Cerebellar cortex (tissue), 1 donor: Measurements from ENCODE around the gene CEP89.
"Not testable (repeated sequence)": the region's sequence is repeated elsewhere in the genome, so short reads cannot be mapped to it uniquely, and the experiment has no call there.

ENCODE experiments used
- DNase-seq: peaks from one replicate; pipeline ENCODE4 v3.0.0-alpha.2; 2015; ENCODE audit warnings: low spot score

CEP89 gene

GRCh38 chr19:32891609-32892008 lies 80.1 kb downstream of the CEP89 start:
- DNase-seq, result no peak

DNA sequence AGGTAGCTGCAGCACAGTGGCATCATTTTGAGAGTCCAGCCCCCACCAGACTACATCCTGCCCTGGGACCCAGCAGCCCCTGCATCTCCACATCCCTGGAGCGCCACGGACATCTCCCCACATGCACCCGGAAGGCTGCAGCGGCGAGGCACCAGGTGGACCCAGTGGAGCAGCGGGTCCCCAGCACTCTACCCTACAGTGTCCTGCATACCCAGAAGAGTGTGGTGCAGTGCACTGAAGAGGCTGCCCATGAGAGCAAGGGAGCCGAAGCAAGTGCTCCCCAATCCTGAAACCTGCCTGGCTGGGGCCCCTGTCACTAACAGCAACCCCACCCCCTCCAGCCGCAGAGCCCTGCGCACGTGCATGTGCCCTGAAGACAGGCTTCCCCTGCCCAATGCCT lies 80.9 kb downstream of the CEP89 start:
- no peak for DNase-seq

- no peak for DNase-seq
Measured at GRCh38 chr19:32890326-32890725, 81.4 kb downstream of the CEP89 start.

GRCh38 chr19:32889137-32889934 lies 82.4 kb downstream of the CEP89 start:
- no peak for DNase-seq

DNA sequence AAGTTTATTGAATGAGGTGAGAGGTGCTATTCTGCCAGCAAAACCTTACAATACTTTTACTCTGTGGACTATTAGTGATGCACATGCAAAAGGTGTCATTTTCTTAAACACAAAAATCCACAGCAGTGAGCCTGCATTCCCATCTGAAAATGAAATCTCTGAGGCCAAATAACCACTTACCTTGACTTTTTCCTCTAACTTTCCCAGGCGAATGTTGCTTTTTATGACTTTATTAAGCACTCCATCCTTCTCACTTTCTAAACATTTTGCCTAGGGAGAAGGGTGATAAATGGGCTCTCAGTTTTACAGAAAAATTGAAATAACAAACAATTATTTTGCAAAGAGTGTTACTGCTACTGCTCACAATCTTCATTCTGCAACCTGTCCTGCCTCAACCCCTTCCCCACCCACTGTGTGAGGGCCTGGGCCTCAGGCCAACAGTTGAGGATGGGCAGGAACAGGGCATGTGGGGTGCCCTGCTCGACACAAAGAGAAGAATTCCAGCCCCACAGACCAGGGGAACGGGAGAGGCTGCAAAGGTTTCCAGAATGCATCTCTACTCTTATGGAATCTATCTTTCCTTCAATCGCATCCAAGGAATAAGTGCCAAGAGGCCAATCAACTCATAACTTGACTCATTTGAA lies 84.1 kb downstream of the CEP89 start:
- DNase-seq, result no peak

DNA sequence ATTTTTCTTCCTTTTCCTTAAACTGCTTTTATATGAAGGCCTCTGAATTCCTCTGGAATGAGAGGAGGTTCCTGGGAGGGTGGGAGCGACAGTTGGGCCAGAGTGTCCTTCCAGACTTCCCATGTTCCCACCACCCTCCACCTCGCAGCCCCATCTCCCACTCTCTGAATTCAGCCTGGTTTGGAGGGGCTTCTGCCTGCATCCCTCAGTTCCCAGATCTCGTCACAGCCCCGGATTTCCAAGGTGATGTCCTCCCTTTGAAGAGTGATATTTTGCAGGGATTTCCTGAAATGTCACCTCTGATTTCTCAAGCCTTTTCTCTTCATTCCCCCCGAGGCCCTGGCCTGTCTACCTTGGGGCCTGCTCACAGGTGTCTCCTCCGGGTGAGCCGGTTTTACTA lies 85.5 kb downstream of the CEP89 start:
- no peak for DNase-seq

GRCh38 chr19:32885255-32885654 lies 86.5 kb downstream of the CEP89 start:
- not testable (repeated sequence) for DNase-seq

DNA sequence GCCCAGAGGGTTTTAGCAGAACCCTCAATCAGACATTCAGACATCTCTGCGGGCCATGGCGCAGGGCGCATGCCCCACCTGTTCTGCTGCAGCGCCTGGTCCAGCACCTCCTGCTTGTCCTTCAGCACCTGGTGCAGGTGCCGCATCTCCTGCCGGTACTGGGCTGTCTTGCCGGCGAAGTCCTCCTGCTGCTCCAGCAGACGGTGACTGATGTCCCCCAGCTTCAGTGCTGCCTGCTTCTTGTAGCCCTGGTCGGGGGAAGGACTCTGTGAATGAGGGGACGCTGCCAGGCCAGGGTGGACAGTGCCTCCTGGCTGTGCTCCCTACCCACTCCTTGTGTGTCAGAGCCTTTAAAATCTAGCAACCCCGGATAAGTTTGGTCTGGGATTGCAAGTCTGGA lies 90.0 kb downstream of the CEP89 start:
- DNase-seq, result no peak

- DNase-seq, result no peak
Measured at GRCh38 chr19:32880622-32881021, 91.1 kb downstream of the CEP89 start.

DNA sequence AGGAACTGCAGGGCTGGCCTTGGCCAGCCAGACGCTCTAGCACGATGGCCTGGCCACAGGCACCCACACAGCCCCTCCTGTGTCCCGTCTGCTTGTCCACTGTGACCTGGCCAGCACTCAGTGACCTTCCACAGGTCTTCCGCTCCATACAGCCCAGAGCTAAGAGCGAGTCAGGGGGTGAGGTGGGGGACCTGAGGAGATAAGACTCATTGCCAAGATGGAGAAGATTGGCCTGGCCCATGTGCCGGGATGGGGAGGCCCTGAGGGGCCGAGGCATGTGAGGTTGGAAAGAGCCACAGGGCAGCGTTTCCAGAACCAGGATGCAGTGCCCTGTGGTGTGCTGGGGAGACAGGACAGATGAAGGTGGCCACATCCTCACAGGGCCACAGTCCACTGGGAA lies 92.0 kb downstream of the CEP89 start:
- DNase-seq, result no peak

DNA sequence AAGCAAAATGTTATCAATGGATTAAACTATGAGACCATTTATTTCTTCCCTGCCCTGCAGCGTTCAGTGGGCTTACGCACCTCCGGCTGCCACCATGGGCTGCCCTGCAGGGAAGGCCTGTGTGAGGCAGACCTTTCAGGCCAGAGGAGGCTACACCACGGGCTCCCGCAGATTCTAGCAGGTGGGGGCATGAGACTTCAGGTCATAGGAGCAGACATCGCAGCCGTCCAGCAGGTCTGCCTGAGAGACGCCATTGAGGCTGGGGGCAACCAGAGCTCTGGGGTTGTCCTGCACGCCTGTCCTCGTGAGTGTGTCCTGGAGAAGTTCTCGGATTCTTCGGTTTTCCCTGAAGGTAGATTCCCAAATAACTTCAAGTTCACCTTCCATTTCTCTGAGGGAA lies 92.8 kb downstream of the CEP89 start:
- DNase-seq, result no peak

GRCh38 chr19:32877977-32878745 lies 93.6 kb downstream of the CEP89 start:
- no peak for DNase-seq

- DNase-seq, result no peak
Measured at GRCh38 chr19:32877323-32877912, 94.3 kb downstream of the CEP89 start.

GRCh38 chr19:32876919-32877285 lies 94.9 kb downstream of the CEP89 start:
- no peak for DNase-seq

DNA sequence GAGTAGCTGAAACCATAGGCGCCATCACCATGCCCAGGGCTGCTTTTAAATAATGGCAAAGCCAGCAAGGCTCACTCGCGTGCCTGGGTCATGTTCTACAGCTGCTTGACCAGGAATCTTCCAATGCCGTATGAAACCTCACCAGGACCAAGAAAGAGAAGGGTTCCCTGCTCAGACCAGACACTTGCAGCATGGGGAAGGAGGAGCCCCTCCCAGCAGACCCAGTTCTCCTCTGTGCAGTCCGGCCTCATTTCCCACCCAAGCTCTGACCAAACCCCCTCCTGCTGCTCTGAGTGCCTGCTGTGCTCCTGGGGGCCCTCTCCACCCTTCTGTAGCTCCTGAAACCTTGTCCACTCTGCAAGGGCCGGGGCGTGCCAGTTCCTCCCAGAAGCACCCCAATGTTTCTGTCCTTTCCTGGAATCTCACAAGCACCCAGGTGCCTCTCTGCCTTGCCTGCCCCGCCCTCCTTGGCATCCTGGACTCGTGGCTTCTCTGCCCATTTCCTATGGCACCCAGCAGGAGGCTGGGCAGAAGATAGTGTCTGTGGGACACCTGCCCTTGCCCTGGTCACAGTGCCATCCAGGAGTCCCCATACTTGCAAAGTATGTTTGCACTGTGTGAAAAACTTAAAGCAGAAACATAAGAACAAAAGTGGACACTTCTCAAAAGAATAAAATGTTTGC lies 95.4 kb downstream of the CEP89 start:
- DNase-seq, result no peak

GRCh38 chr19:32875428-32875827 lies 96.3 kb downstream of the CEP89 start:
- DNase-seq, result no peak

- DNase-seq, result no peak
Measured at GRCh38 chr19:32874605-32875004, 97.2 kb downstream of the CEP89 start.

GRCh38 chr19:32873247-32873959 lies 98.4 kb downstream of the CEP89 start:
- no peak for DNase-seq

- no peak for DNase-seq
Measured at GRCh38 chr19:32872391-32872790, 99.4 kb downstream of the CEP89 start.

GRCh38 chr19:32870981-32871451 lies 100.7 kb downstream of the CEP89 start:
- DNase-seq, result no peak

GRCh38 chr19:32869966-32870573 lies 101.7 kb downstream of the CEP89 start:
- no peak for DNase-seq
